ENCODE results near the gene PCOLCE2.

- TF ChIP-seq CTCF (IDR thresholded peaks at IDR 0.05; ENCODE audit: low read depth, low read length) (no peak), EZH2phosphoT487 (IDR thresholded peaks at IDR 0.05; ENCODE audit: low read depth) (no peak)
Observed at GRCh38 chr3:142819179-142819578, 69.7 kb downstream of the PCOLCE2 start.

Measured in OCI-LY3 (cell line).